ENCODE data around the gene GTF2F2.

- TF ChIP-seq CTCF (IDR thresholded peaks at IDR 0.05; ENCODE audit: insufficient read depth, low read length): no peak
- no peak for TF ChIP-seq POLR2AphosphoS5 (IDR thresholded peaks at IDR 0.05; ENCODE audit: low read depth)
- TF ChIP-seq REST (IDR thresholded peaks at IDR 0.05; ENCODE audit: insufficient replicate concordance, low read depth): no peak
- TF ChIP-seq GABPA (IDR thresholded peaks at IDR 0.05; ENCODE audit: low read depth): no peak
- no peak for TF ChIP-seq SPI1 (IDR thresholded peaks at IDR 0.05; ENCODE audit: borderline replicate concordance, low read depth)
Observed at GRCh38 chr13:45301263-45301662, 181.0 kb downstream of the GTF2F2 start.
